ENCODE data around the gene RGPD8.

RGPD8 gene

GRCh38 chr2:112321375-112322320 is 111.8 kb downstream of the RGPD8 start:
- no peak for DNase-seq

Data from NCI-H1436 (cell line).